UCSD-AML1 (cell line): Measurements from ENCODE around the gene RPN1.
"Not testable (repeated sequence)": the region's sequence is repeated elsewhere in the genome, so short reads cannot be mapped to it uniquely, and the experiment has no call there.

Experiments used
- DNase-seq: peaks from one replicate; lab custom pipeline; 2025; ENCODE audit not compliant: unreplicated experiment; lab: John Stamatoyannopoulos, UW

RPN1 gene

DNA sequence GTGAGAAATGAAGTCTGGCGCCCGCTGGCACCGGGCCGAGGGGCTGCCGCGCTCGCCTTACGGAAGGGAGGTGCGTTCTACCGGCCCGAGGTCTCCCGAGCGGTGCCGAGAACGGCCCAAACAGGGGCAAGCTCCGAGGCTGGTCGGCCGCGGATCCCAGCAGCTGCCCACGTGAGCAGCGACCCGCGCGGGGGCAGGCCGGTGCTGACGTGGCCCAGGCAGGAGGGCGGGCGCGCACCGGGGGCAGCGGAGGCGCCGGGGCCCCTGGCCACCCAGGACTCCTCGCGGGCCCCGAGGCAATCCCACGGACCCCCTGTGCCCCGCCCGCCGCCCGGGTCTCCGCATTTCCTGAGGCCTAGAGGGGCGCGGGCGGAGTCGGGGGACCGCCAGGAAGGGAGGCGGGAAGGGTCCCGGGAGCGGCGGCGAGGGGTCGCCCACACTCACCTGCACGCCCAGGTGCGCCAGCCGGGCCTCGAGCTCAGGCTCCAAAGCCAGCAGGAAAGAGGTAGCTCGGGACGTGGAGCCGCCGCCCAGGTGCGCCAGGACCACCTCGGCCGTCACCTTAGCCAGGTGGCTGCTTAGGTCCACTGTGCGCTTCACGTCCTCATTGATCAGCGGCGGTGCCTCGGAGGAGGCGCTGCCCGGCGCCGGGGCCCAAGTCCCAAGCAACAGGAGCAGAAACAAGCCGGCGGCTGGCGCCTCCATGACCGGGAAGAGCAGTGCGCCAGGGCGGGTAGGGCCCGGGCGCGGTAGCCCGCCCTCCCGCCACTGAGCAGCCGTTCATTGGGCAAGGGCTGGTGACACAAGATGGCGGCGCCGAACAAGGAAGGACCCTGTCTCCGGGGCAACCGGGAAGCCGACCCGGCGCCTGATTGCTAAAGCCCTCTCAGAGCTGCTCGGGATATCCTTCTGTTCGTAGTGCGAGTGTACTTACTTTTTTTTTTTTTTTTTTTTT, at the start of gene RPN1:
Gene RPN1 (minus strand): TSS at position 723 of the 955 bp plus-strand sequence. CDS start 18 bp downstream, at position 705.
- peak; percentile 94 for DNase-seq

DNA sequence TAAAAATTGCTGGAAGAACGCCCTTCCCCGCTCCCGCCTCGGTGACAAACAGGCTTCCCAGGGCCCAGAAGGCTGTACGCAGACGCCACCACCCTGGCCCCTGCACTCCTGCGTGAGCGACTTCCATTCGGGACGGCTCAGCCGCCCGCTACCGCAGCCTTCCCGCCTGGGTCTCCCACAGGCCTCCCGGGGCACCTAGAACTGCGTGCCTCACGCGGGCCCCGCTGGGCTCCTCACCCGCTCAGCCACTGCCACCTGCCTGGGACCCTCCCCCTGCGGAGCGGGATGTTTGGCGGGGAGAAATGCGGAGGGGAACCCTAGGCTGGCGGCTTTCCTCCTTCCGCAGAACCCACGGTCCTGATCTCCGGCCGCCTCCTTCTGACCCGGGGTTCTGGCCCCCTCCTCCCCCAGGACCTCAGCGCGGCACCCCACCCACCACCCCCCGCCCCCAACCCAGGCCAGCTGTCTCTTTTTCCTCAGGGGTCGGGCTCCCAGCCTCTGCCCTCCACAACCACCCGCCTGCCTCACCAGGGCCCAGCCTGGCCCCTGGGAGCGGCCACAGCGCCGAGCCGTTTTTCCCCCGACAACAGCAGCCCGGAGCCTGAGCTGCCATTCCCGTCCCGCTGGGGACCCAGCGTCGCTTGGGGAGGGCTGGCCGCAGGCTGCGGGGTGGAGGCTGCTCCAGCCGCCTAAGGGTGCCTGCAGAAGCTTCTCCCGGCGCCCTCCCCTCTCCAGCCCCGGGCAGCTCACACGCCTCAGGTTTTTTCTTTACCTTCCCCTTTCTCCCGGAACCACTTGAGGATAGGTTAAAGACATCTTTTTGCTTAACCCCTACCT, 47.8 kb upstream of the RPN1 start:
- no peak for DNase-seq

DNA sequence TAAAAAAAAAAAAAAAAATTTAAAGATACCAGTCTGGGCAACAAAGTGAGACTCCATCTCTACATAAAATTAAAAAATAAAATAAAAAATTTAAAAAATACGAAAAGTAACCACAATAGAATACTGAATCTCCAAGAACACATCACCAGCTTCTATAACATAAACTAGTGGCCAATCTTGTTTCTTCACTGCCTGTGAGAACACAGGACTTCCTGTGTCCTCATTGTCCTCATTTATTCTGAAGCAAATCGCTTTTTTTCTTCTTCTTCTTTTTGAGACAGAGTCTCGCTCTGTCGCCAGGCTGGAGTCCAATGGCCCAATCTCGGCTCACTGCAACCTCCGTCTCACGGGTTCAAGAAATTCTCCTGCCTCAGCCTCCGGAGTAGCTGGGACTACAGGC, 46.7 kb upstream of the RPN1 start:
- no peak for DNase-seq

DNA sequence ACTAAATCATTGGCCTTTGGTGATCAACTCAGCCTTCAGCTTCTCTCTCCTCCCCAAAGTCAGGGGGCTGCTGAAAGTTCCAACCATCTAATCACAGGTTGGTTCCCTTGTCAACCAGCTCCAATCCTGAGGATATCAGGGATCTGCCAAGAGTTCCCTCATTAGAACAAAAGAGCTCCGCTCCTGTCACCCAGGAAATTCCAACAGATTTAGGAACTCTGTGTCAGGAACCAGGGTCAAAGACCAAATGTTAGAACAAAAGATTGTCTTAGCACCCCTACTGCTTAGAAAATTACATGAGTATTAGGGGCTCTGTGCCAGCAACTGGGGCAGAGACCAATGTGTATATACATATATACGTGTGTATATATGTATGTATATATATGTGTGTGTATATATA, 43.1 kb upstream of the RPN1 start:
- DNase-seq, result no peak

DNA sequence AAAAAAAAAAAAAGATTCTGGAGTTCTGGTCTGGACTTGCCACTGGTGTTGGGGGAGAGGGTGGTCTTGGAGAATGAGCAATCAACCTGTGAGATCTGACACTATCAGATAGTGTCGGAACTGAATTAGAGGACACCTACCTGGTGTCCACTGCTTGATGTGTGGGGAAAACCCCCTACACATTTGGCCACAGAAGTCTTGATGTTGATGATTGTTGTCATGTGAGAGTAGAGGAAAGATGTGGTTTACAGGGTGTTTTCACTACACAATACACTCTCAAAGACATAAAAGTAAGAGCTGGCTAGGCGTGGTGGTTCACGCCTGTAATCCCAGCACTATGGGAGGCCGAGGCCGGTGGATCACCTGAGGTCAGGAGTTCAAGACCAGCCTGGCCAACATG, 38.4 kb upstream of the RPN1 start:
- no peak for DNase-seq

DNA sequence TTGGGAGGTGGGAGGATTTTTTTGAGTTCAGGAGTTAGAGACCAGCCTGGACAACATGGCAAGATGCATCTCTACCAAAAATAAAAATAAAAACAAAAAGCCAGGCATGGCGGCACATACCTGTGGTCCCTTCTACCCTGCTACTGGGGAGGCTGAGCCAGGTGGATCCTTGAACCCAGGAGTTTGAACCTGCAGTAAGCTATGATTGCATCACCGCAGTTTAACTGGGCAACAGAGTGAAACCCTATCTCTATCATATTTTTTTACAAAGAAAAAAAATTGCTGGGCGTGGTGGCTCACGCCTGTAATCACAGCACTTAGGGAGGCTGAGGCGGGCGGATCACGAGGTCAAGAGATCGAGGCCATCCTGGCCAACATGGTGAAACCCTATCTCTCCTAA, 35.8 kb upstream of the RPN1 start:
- DNase-seq, result no peak

DNA sequence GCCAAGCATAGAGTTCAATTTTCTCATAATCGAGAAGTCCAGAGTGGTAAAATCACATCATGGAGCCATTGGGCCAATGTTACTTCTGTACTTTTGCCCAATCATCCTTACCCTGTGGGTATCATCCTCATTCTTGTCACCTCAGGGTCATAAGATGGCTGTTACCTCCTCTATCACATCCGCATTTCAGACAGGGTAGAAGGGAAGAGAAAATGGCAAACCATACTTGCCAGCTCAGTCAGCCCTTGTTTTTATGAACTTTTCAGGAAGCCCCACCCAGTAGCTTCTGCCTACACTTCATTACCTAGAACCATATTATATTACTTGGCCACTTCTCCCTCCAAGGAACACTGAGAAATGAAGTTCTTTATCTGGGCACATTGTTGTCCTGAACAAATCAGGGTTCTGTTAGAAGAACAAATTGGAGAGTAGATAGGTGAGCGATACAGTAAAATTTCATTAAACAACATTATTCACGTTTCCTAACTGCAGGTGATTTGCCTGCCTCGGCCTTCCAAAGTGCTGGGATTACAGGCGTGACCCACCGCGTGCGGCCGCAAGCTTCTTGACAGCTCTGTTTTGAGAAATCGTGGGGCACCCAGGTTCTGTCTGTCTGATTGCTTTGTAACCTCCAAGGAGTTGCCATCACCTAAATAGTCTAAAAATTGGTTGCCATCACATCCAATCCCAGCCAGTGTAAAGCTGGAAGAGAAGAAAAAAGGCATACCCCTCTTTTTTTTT, 34.5 kb upstream of the RPN1 start:
- DNase-seq, result no peak

DNA sequence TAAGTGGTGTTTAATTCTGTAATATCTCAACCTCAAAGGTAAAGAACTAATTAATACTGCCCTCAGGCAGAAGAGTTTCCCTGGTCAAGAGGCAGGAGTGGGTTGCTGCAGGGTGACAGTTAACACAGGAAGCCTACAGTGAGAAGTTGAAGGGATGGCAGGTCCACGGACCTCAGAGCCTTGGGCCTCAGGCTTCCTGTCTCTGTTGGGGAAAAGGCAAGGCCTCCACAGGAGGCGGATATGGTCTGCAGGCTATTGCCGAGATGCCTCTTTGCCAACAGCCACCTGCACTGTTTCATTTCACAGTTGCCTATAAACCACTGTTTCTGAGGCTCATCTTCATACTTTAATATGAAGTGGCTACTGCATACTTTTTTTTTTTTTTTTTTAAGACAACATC, 33.3 kb upstream of the RPN1 start:
- peak; percentile 76 for DNase-seq

DNA sequence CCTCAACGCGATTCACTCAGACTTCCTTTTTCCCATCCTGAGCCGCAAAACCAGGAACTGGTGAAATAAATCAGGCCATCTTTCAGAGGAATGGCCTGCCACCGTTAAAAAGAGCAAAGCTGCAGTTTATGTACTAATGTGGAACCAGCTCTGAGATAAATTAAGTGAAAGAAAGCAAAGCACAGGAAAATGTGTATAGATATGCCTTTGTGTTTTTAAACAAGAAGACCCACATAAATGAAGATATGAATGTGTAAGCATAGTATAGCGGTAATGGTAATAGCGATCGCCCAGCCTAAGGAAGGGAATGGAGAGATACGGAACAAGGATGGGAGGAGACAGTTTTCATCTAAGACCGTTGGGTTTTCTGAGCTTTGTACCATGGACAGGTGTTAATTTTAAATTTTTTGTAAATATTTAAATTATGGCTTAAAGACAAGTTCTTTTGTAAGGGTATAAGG, 30.8 kb upstream of the RPN1 start:
- DNase-seq, result no peak

DNA sequence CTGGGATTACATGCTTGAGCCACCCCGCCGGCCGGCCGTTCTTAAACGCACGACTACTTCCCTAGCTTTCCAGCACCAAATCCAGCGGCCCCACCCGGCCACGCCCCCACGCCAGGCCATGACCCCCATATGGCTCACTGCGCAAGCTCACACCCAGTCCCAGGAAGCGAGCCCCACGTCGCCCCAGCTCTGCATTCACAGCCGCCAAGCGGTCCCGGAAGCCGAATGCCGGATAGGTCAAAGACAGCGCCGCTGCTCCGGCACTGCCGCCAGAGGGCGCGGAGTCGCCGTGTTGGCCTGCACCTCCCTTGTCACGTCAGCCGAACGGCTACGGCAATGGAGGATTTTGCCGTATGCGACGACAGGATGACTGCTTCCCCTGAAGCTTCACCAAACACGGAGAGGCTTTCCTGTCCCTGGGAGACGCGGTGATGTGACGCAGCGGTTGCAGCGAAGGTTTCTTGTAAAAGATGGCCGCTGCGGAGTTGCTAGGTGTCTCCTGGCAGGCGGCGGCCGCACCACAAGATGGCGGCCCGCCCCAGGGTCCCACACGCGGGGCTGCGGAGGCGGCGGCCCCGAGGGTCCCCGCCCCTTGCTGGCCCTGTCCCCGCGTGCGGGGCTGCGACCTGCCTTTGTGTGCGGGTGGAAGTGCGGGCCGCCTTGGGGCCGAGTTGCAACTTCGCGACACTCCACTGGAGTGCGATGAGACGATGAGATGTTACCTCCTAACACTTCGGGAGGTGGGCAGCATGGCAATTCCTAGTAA, 30.2 kb upstream of the RPN1 start:
- peak; percentile 99 for DNase-seq

DNA sequence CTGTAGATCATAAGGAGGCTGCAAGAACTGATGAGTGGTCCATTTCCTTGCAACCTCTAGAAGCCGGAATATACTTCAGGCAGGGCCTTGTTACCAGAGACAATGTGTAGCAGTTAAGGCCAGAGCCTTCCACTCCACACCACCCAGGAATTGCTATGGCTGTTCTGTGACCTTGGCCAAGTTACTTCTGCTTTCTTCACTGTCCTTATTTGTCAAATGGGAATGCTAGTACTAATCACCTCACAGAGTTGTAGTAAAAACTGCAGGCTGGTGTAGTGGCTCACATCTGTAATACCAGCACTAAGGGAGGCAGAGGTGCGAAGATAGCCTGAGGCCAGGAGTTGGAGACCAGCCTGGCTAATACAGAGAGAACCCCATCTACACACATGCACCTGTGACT, 28.7 kb upstream of the RPN1 start:
- peak; percentile 24 for DNase-seq

DNA sequence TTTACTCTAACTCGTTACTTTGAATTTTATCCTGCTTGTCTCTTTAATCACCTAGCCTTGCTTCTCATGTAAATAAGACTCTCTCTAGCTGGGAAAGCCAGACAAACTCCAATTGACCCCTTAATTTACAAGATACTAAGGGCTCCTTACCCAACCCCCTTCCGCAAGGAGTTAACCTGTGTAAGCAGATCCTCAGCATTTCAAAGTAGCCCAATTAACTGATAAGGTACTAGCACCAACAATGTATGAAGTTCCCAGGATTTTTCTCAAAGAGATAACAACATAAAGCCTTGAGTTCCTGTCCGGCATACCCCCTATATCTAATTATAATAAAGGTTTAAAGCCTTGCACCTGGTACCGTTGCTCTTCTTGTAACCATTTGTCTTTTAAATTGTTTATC, 25.2 kb upstream of the RPN1 start:
- not testable (repeated sequence) for DNase-seq

DNA sequence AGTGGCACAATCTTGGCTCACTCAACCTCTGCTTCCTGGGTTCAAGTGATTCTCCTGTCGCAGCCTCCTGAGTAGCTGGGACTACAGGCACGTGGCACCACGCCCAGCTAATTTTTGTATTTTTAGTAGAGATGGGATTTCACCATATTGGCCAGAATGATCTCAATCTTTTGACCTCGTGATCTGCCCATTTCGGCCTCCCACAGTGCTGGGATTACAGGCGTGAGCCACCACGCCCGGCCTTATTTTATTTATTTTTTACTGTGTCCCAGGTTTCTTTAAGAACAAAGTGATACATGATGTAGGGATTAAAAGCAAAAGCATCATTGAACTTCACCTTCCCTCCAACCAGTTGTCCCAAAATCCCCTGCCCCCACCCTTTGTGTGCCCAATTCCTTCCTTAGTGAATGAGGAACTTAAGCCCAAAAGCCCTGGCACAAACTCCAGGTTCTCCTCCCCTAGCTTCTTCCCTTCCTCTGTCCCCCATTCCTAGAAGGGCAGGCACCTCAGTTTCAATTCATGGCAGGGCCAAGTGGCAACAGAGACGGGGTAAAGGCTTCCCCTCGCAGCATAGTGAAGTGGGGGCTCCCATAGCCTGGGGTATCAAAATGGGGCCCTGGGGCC, 23.7 kb upstream of the RPN1 start:
- no peak for DNase-seq

DNA sequence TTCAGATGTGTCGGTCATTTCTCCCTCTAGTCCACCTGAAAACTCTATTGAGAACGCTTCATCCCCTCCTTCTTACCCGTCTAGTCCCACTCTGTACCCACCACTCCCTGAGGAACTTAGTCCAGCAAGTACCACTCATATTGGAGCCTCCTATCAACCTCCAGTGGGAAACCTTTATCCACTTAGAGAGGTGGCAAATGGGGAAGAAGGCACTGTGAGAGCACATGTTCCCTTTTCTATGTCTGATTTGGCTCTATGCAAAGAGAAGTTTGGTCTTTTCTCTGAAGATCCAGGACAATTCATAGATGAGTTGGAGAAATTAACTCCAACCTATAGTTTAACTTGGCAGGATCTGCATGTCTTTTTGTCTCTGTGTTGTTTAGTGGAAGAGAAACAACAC, 17.0 kb upstream of the RPN1 start:
- no peak for DNase-seq

DNA sequence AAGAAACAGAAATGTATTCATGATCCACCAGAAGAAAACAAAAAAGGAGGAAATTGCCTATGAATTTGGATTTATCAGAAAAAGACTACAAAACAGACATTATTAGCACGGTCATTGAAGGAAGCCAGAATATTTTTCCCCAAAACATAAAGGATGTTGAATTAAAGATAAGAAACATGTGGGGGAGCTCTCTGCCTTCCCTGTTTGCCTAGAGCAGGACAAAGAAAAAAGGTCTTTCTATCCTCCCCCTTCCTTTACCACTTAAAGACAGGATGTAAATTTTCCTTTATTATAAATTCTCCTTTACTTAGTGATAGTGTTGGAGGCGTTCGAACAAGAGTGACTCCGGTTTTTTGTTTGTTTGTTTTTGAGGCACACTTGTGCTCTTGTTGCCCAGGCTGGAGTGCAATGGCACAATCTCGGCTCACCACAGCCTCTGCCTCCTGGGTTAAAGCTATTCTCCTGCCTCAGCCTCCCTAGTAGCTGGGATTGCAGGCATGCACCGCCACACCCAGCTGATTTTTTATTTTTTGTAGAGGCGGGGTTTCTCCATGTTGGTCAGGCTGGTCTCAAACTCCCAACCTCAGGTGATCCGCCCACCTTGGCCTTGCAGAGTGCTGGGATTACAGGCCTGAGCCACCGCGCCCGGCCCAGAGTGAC, 14.9 kb upstream of the RPN1 start:
- DNase-seq, result no peak

DNA sequence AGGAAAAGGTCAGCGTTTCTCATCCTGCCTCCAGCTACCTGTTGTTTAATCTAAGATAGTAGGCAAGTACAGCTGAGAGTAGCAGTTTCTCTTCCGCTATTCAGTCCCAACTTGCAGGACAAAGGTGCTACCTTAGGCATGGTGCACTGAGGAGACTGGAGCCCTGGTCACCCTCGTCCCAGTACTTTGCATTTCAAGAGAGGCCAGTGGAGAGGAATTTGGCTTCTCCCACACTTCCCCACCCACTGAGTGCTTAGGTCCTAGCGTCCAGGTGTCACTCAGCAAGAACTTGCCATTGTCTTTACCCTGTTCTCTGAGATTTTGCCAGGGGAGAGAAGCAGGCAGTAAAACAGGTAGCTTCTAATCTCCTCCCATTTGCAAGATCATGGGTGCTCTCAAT, 12.5 kb upstream of the RPN1 start:
- no peak for DNase-seq

DNA sequence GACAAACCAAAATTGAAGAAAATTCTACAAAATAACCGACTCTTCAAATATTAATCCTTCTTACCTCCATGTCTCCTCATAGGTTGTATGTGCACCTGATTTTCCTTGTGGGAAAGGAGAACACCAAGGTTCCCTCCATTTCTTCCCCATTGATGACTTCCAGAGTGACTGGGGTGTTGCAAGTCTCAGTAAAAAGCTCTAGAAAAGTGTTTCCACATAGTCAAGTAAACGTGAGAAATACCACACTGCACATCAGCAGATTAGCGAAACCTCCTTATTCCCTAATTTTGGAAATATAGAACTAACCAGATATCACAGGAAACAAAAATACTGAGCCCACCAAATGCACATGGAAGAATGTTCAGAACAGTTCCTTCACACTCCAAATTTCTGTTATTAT, 4.9 kb upstream of the RPN1 start:
- DNase-seq, result no peak

DNA sequence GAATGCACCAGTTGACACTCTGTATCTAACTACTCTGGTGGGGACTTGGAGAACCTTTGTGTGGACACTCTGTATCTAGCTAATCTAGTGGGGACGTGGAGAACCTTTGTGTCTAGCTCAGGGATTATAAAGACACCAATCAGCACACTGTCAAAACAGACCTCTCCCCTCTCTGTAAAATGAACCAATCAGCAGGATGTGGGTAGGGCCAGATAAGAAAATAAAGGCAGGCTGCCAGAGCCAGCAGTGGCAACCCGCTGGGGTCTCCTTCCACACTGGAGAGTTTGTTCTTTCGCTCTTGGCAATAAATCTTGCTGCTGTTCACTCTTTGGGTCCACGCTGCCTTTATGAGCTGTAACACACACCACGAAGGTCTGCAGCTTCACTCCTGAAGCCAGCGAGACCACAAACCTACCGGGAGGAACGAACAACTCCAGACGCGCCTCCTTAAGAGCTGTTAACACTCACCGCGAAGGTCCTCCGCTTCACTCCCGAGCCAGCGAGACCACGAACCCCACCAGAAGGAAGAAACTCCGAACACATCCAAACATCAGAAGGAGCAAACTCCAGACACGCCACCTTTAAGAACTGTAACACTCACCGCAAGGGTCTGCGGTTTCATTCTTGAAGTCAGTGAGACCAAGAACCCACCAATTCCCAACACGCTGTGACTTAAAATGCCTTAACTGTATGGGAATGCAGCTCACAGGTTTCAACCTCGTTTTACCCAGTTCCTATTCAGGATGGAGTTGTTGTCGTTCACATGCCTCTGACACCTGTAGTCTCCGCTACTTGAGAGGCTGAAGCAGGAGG, 3.6 kb upstream of the RPN1 start:
- DNase-seq, result not testable (repeated sequence)
